ENCODE results near the gene MAPK1IP1L. TPM values are rescaled to one million over a fixed set of nuclear protein-coding genes. Genes with fewer than 3 reads are reported as not detected.

Gene MAPK1IP1L
- total and polyA plus RNA-seq, 2 of the 4 experiments (the other 2 are of a cell fraction), result 44.8 to 168 TPM

DNA sequence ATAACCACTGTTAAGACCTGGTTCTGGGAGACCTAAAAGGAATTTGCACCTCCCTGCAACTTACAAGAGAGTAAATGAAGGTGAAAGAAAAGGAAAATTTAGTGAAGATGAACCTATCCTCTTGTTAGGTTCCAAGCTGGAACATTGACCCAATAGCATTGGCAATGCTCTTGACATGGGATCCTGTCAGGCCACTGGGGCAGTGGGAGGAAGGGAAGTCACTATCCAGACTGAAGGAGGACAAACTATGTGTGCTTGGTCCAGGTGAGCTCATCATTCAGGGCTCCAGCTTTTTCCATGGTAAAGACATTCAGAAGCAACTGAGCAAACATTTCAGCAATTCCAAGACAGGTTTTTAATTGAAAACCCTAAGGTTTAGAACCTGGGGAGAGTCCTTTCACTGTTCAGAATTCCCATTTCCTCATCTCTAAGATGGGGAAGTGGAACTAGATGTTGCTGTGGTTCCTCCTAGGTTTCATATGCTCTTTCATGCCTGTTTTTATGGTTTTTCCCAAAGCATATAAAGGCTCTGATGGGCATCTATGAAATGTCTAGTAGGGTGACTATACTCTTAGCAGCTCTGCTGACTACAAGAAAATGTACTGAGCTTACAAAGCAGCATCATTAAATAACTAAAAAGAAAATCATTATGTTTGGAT, 33.1 kb downstream of the MAPK1IP1L start:
- Histone ChIP-seq H3K9ac (ENCODE audit: low read depth, low read length) (no peak overlapping the region), H4K8ac (ENCODE audit: low read depth in 2 of 2, low read length in 2 of 2) (no peak overlapping the region), H4K5ac (ENCODE audit: low read depth, low read length) (no peak overlapping the region), H3K9me3 (ENCODE audit: control insufficient read depth, insufficient read depth, low read length) (no peaks in the 10 kb centered on the region), H4K91ac (ENCODE audit: insufficient read depth, low read depth, low read length) (no peak overlapping the region), H3K36me3 (ENCODE audit: control insufficient read depth, insufficient read depth, low read length) (no peaks in the 10 kb centered on the region), H2BK120ac (ENCODE audit: low read depth, low read length) (no peak overlapping the region), H3K27me3 (ENCODE audit: control insufficient read depth, insufficient read depth, low read length) (no peaks in the 10 kb centered on the region), H2BK5ac (ENCODE audit: low read depth, low read length, poor library complexity, severe bottlenecking) (no peak overlapping the region), H2AK5ac (ENCODE audit: low read depth, low read length) (no peak overlapping the region), H3K23ac (ENCODE audit: low read depth, low read length) (no peak overlapping the region), H3K18ac (ENCODE audit: low read depth, low read length) (no peak overlapping the region), H3K4me1 (ENCODE audit: control insufficient read depth, insufficient read depth, low read length) (no peaks in the 10 kb centered on the region), H2BK20ac (ENCODE audit: low read depth, low read length) (no peak overlapping the region), H3K4me2 (ENCODE audit: low read depth, low read length) (no peak overlapping the region), H3K4me3 (ENCODE audit: insufficient read depth, low read depth, low read length) (no peak overlapping the region), H3K56ac (ENCODE audit: extremely low read depth, insufficient read depth, low read length) (no peak overlapping the region), H3K27ac (ENCODE audit: insufficient read depth, low read length) (no peak overlapping the region), H2BK15ac (ENCODE audit: low read depth, low read length) (no peak overlapping the region), H3K9me1 (ENCODE audit: insufficient read depth, low read length) (no peaks in the 10 kb centered on the region), H2AK9ac (replicated peaks; ENCODE audit: low read depth, low read length, poor library complexity) (no peak overlapping the region), H3K4ac (ENCODE audit: low read depth, low read length) (no peak overlapping the region), H3K79me1 (ENCODE audit: low read depth in 1 of 2, low read length in 2 of 2) (no peaks in the 10 kb centered on the region), H4K20me1 (ENCODE audit: insufficient read depth, low read length) (no peaks in the 10 kb centered on the region; the same call in 1 of the 2 replicates), H2AFZ (replicated peaks; ENCODE audit: low read length, poor library complexity) (no peak overlapping the region), H3K14ac (replicated peaks; ENCODE audit: low read depth, low read length) (no peak overlapping the region)
- ChIA-PET POLR2A (ENCODE audit: unreplicated experiment) (no interaction called here), CTCF (interaction anchor here (1.4 kb wide), 1 partner anchor 9 kb away, joined by 3 read pairs; no protein-coding TSS in a partner anchor)
- dilution Hi-C loops (cut with HindIII; ENCODE audit: low sequenced_read_pairs, unreplicated experiment) (no loop called here), in situ Hi-C loops (cut with MboI; ENCODE audit: low sequenced_read_pairs) (no loop called here), intact Hi-C loops (cut with micrococcal nuclease) (no loop called here)
- no peak for TF ChIP-seq MAFK (IDR thresholded peaks at IDR 0.05; ENCODE audit: low read depth, low read length)
- no peak for TF ChIP-seq RFX5 (IDR thresholded peaks at IDR 0.05; ENCODE audit: low read depth, low read length)
- TF ChIP-seq BHLHE40 (IDR thresholded peaks at IDR 0.05; ENCODE audit: low read depth, low read length), result no peak
- no peak for TF ChIP-seq POLR2A (IDR thresholded peaks at IDR 0.05; ENCODE audit: low read depth, low read length)
- TF ChIP-seq, protein P1, sequence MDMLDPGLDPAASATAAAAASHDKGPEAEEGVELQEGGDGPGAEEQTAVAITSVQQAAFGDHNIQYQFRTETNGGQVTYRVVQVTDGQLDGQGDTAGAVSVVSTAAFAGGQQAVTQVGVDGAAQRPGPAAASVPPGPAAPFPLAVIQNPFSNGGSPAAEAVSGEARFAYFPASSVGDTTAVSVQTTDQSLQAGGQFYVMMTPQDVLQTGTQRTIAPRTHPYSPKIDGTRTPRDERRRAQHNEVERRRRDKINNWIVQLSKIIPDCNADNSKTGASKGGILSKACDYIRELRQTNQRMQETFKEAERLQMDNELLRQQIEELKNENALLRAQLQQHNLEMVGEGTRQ (IDR thresholded peaks at IDR 0.05; ENCODE audit: low read depth, low read length), result no peak
- TF ChIP-seq RAD21 (IDR thresholded peaks at IDR 0.05; ENCODE audit: low read length), result no peak
- TF ChIP-seq, protein P2, sequence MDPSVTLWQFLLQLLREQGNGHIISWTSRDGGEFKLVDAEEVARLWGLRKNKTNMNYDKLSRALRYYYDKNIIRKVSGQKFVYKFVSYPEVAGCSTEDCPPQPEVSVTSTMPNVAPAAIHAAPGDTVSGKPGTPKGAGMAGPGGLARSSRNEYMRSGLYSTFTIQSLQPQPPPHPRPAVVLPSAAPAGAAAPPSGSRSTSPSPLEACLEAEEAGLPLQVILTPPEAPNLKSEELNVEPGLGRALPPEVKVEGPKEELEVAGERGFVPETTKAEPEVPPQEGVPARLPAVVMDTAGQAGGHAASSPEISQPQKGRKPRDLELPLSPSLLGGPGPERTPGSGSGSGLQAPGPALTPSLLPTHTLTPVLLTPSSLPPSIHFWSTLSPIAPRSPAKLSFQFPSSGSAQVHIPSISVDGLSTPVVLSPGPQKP (IDR thresholded peaks at IDR 0.05; ENCODE audit: borderline replicate concordance, low read depth, low read length), result no peak
- TF ChIP-seq SMC3 (IDR thresholded peaks at IDR 0.05; ENCODE audit: low read depth, low read length), result no peak
- no peak for TF ChIP-seq RCOR1 (IDR thresholded peaks at IDR 0.05; ENCODE audit: insufficient replicate concordance, low read length)
- TF ChIP-seq, protein P3, sequence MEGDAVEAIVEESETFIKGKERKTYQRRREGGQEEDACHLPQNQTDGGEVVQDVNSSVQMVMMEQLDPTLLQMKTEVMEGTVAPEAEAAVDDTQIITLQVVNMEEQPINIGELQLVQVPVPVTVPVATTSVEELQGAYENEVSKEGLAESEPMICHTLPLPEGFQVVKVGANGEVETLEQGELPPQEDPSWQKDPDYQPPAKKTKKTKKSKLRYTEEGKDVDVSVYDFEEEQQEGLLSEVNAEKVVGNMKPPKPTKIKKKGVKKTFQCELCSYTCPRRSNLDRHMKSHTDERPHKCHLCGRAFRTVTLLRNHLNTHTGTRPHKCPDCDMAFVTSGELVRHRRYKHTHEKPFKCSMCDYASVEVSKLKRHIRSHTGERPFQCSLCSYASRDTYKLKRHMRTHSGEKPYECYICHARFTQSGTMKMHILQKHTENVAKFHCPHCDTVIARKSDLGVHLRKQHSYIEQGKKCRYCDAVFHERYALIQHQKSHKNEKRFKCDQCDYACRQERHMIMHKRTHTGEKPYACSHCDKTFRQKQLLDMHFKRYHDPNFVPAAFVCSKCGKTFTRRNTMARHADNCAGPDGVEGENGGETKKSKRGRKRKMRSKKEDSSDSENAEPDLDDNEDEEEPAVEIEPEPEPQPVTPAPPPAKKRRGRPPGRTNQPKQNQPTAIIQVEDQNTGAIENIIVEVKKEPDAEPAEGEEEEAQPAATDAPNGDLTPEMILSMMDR (conservative IDR thresholded peaks at IDR 0.05; ENCODE audit: low read depth, low read length), result no peak
- TF ChIP-seq MAZ (IDR thresholded peaks at IDR 0.05; ENCODE audit: borderline replicate concordance, low read depth, low read length), result no peak
- no peak for TF ChIP-seq CHD1 (IDR thresholded peaks at IDR 0.05; ENCODE audit: low read depth, low read length)
- no peak for TF ChIP-seq CEBPB (IDR thresholded peaks at IDR 0.05; ENCODE audit: low read depth, low read length)
- TF ChIP-seq NFE2L2 (IDR thresholded peaks at IDR 0.05; ENCODE audit: low read depth, low read length), result no peak
- TF ChIP-seq FOS (IDR thresholded peaks at IDR 0.05; ENCODE audit: low read depth, low read length), result no peak
- no peak for TF ChIP-seq MXI1 (IDR thresholded peaks at IDR 0.05; ENCODE audit: borderline replicate concordance, low read depth, low read length)
- no TSS peak for BruUV-seq (replicated peaks)
- no peak for ATAC-seq (ENCODE audit: low read depth)
- DNase-seq, result no peak

Data from IMR-90 (cell line).